Liver (tissue), 3 donors: Measurements from ENCODE around the gene SLC52A1.

Source experiments
- CTCF ChIP-seq: fragments of 150-350 bp; IDR thresholded peaks from 2 replicates; pipeline ENCODE4 v1.5.1; 2017; ENCODE audit warnings: improper control_type of control experiment, low read depth, low read length; ENCODE audit not compliant: missing input control
- EGR1 ChIP-seq, 2 donors: IDR thresholded peaks; 2 replicates each; pipeline ENCODE4 v1.6.1; 2016 to 2018; ENCODE audit warnings: antibody characterized with exemption in 2 of 2, low read depth in 2 of 2
- JUND ChIP-seq, 2 donors: IDR thresholded peaks; 2 replicates each; pipeline ENCODE4 v1.6.1; 2016; ENCODE audit warnings: antibody characterized with exemption in 2 of 2
- MAX ChIP-seq: IDR thresholded peaks from 2 replicates; pipeline ENCODE4 v1.6.1; 2016; ENCODE audit warnings: antibody characterized with exemption
- RAD21 ChIP-seq, 2 donors: IDR thresholded peaks; 2 replicates each; pipeline ENCODE4 v1.6.1; 2016; ENCODE audit warnings: antibody characterized with exemption in 2 of 2, mild to moderate bottlenecking in 2 of 2
- REST ChIP-seq: IDR thresholded peaks from 2 replicates; pipeline ENCODE4 v1.6.1; 2016; ENCODE audit warnings: antibody characterized with exemption, mild to moderate bottlenecking
- SP1 ChIP-seq: IDR thresholded peaks from 2 replicates; pipeline ENCODE4 v1.6.1; 2018; ENCODE audit warnings: antibody characterized with exemption, mild to moderate bottlenecking
- TAF1 ChIP-seq: conservative IDR thresholded peaks from 2 replicates; pipeline ENCODE4 v1.6.1; 2016; ENCODE audit warnings: antibody characterized with exemption, mild to moderate bottlenecking
- donor health status: healthy.
- donor health status: healthy.

- TF ChIP-seq MAX = no peak
- TF ChIP-seq RAD21 (IDR thresholded peaks at IDR 0.05) = no peak
- no peak for TF ChIP-seq CTCF
- no peak for TF ChIP-seq REST
- no peak for TF ChIP-seq SP1
- no peak for TF ChIP-seq EGR1 (IDR thresholded peaks at IDR 0.05; ENCODE audit: low read depth in 2 of 2)
- TF ChIP-seq TAF1 = no peak
- no peak for TF ChIP-seq JUND (IDR thresholded peaks at IDR 0.05)
Measured at GRCh38 chr17:4986403-4986802, 48.8 kb downstream of the SLC52A1 start.
